GM12892 (cell line): ENCODE data around the gene ALOX5.
A peak's percentile ranks its signal among the peaks of the same experiment; 100 is the strongest.

Experiments used
- DNase-seq: peaks from one replicate; pipeline ENCODE4 v3.0.0; 2011; ENCODE audit not compliant: insufficient read length
- FAIRE-seq: peaks from 2 replicates; lab custom pipeline; 2011; peaks lifted over from hg19 to GRCh38; lab: Jason Lieb, UNC
- POLR2A ChIP-seq: IDR thresholded peaks from 2 replicates; pipeline ENCODE4 v1.6.1; 2011; ENCODE audit warnings: low read depth, low read length, control low read depth
- POLR2AphosphoS5 ChIP-seq: IDR thresholded peaks from 2 replicates; pipeline ENCODE4 v1.6.1; 2011; ENCODE audit warnings: low read depth, low read length, control low read depth
- TAF1 ChIP-seq: IDR thresholded peaks from 2 replicates; pipeline ENCODE4 v1.6.1; 2011; ENCODE audit warnings: low read depth, mild to moderate bottlenecking, control low read depth, low read length, borderline replicate concordance

Gene ALOX5

GRCh38 chr10:45368181-45368580 is 5.8 kb upstream of the ALOX5 start:
- TF ChIP-seq POLR2AphosphoS5 (no peak), POLR2A (no peak), TAF1 (no peak)
- DNase-seq (no peak), FAIRE-seq (no peak)

- no peak for FAIRE-seq
- TF ChIP-seq TAF1 (no peak), POLR2AphosphoS5 (no peak), POLR2A (no peak)
- DNase-seq: no peak
Measured at GRCh38 chr10:45370202-45370955, 3.6 kb upstream of the ALOX5 start.

DNA sequence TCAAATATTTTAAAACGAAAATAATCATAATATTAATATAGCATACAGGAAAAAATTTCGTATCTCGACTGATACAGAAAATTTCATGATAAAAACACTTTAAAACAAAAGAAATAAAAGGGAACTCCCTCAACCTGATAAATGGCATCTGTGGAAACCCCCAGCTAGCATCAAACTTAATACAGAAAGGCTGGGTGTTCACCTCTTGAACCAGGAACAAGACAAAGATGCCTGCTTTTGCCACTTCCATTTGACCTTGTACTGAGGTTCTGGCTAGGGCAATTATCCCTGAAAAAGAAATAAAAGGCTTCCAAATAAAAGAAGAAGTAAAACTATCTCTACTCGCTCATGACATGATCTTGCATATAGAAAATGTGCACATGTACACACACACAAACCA is 2.5 kb upstream of the ALOX5 start:
- FAIRE-seq (no peak), DNase-seq (no peak)
- no peak for TF ChIP-seq POLR2AphosphoS5
- no peak for TF ChIP-seq POLR2A
- no peak for TF ChIP-seq TAF1

- TF ChIP-seq POLR2A: no peak
- TF ChIP-seq POLR2AphosphoS5: no peak
- no peak for TF ChIP-seq TAF1
- FAIRE-seq: no peak
- no peak for DNase-seq
Measured at GRCh38 chr10:45372251-45372951, 1.6 kb upstream of the ALOX5 start.

- TF ChIP-seq POLR2A: peak; percentile 28; the same call in 1 of the 2 replicates
- peak; percentile 24; the same call in 1 of the 2 replicates for TF ChIP-seq POLR2AphosphoS5
- TF ChIP-seq TAF1: 0 out of 2 replicates have a peak, but pooled peaks have one; percentile 12
- peak; percentile 70 for FAIRE-seq
- DNase-seq: peak; percentile 41
Measured at GRCh38 chr10:45373003-45373575, 927 bp upstream of the ALOX5 start.

GRCh38 chr10:45374350-45375052 is 485 bp downstream of the ALOX5 start:
- no peak for TF ChIP-seq TAF1
- DNase-seq (no peak), FAIRE-seq (peak; percentile 57)

- no peak for FAIRE-seq
- no peak for TF ChIP-seq TAF1
- no peak for TF ChIP-seq POLR2AphosphoS5
- TF ChIP-seq POLR2A: no peak
- no peak for DNase-seq
Measured at GRCh38 chr10:45375101-45375500, 1.1 kb downstream of the ALOX5 start.

GRCh38 chr10:45375716-45376231 is 1.8 kb downstream of the ALOX5 start:
- TF ChIP-seq POLR2A: no peak
- DNase-seq (no peak), FAIRE-seq (peak; percentile 95)

GRCh38 chr10:45376371-45376801 is 2.4 kb downstream of the ALOX5 start:
- DNase-seq (no peak), FAIRE-seq (peak; percentile 90)
- TF ChIP-seq POLR2A: no peak
- no peak for TF ChIP-seq POLR2AphosphoS5
- no peak for TF ChIP-seq TAF1

DNA sequence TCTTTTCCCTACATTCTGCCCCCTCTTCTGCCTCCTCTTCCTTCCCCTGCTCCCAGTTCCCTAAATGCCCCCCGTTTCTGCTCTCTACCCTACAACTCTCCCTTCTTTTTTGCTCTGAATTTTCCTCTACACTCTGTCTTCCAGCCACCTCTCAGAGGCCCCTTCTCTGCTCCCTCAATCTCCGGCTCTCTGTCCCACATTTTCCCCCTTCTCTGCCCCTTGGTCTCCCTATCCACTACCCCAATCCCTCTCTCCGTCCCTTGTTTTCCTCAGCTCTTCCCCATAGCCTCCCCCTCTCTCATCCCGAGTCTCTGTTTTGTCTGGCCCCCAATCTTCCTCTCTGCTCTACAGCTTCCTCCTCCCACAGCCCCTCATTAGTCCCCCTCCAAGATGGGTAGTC is 3.3 kb downstream of the ALOX5 start:
- no peak for FAIRE-seq
- DNase-seq: no peak
- no peak for TF ChIP-seq POLR2AphosphoS5
- no peak for TF ChIP-seq TAF1
- TF ChIP-seq POLR2A: no peak

DNA sequence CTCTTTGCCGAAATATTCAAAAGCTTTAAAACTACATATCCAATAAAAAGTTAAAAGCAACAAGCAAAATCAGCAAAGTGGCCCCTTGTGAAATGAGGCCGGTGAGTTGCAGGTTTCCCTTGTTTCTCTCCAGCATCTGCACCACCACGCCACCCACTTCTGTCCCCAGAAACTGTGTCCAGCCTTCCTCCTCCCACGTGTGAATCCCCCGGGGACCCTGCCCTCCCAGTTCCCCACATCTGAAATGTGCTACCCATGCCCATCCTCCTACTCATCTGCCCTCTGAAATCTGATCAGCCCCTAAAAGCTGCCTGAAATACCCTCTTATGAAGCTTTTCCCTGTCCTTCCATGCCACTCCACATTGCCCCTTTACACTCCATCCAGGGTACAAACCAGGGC is 3.8 kb downstream of the ALOX5 start:
- FAIRE-seq: no peak
- DNase-seq: no peak
- TF ChIP-seq POLR2AphosphoS5: no peak
- TF ChIP-seq TAF1: no peak
- no peak for TF ChIP-seq POLR2A
